K562 treated with DMSO at 1 percent for 48 hours (cell line): ENCODE results near the gene OCSTAMP. TPM values are rescaled to one million over a fixed set of nuclear protein-coding genes. Genes with fewer than 3 reads are reported as not detected.

Experiments used
- total RNA-seq: library from RNA; unstranded; fragments of 300-600 nt; gene quantifications from 2 replicates; pipeline ENCODE4 v1.2.3, GENCODE V29; 2022; ENCODE audit warnings: low replicate concordance; ENCODE audit errors: extremely low read depth

OCSTAMP gene
- total RNA-seq: not detected in 2 replicates

DNA sequence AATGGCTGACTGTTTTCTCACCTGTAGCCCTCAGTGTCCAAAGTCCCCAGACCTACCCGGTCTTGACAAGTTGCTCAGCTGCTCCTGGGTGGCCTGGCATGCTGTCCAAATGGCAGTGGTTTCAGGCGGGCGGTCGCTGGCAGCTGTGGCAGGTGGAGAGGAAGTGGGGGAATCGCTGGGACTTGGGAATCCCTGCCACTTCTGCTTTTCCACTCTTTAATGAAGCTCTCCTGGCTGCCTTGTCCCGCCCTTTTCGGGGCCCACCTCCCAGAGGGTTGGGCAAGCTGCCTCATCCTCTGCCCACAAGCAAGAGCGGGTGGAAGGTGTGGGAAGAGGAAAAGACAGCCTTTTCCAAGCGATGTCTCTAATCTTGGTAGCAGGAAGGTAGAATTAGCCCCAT lies at the start of gene OCSTAMP:
Gene OCSTAMP, minus strand, starts transcription at position 194 of the 400 bp plus-strand sequence. Its CDS starts 94 bp downstream, at position 100.

DNA sequence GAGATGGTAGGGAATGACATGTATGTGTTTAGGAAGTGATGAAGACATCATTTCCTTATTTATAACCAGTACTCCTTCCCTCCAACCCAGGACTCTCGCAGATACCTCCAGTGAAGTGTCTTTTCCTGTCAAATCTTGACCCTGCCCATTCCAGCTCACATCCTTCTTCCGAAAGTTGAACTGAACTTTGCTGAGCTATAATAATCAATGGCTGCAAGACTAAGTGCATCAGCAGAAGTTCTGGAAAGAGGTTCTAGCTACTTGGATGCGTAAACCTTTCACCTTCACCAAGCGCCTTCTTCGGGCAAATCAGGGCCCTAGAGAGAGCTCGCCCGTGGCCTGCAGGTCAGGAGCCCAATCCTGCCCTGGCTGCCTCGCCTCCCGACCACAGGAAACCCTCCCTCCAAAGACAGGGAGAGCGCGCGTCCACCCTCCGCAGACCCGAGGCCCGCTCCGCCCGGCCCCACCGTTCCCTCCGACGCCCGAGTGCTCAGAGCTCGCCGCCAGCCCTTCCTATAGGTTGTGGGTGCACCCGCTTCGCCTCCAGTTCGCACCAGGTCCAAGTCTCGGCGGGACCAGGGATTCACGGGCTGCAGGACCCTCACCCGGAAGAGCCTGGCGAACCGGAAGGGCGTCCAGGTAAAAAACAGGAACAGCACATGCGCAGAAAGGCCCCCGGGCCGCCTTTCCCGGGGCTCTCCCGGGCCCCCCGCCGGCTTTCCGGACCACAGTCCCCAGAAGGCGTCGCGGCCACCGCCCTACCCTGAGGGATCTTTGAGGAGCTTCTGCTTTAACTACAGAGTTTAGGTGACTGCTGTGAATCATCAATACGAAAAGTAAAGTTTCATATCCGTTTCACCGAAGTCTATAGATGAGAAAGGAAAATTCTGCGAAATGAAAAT lies 37.3 kb downstream of the OCSTAMP start, which contains the start of gene ZNF334:
Gene ZNF334, minus strand, starts transcription at position 617 of the 902 bp plus-strand sequence. CDS start 1,457 bp downstream, outside the sequence.

Other genes starting within 250 kb of the OCSTAMP start
- not detected in 2 replicates for gene CDH22, start 242.2 kb downstream of the OCSTAMP start, total RNA-seq
- not detected in 2 replicates for gene ELMO2, start 144.0 kb downstream of the OCSTAMP start, total RNA-seq
- not detected in 2 replicates for gene ZNF334, start 37.1 kb downstream of the OCSTAMP start, total RNA-seq
- gene SLC13A3, start 100.8 kb upstream of the OCSTAMP start, total RNA-seq: not detected in 2 replicates
- gene TP53RK, start 138.8 kb upstream of the OCSTAMP start, total RNA-seq: not detected in 2 replicates
- gene SLC2A10, start 159.0 kb upstream of the OCSTAMP start, total RNA-seq: not detected in 2 replicates